ENCODE results near the gene RIOK3.
A peak's percentile ranks its signal among the peaks of the same experiment; 100 is the strongest.

Gene RIOK3

DNA sequence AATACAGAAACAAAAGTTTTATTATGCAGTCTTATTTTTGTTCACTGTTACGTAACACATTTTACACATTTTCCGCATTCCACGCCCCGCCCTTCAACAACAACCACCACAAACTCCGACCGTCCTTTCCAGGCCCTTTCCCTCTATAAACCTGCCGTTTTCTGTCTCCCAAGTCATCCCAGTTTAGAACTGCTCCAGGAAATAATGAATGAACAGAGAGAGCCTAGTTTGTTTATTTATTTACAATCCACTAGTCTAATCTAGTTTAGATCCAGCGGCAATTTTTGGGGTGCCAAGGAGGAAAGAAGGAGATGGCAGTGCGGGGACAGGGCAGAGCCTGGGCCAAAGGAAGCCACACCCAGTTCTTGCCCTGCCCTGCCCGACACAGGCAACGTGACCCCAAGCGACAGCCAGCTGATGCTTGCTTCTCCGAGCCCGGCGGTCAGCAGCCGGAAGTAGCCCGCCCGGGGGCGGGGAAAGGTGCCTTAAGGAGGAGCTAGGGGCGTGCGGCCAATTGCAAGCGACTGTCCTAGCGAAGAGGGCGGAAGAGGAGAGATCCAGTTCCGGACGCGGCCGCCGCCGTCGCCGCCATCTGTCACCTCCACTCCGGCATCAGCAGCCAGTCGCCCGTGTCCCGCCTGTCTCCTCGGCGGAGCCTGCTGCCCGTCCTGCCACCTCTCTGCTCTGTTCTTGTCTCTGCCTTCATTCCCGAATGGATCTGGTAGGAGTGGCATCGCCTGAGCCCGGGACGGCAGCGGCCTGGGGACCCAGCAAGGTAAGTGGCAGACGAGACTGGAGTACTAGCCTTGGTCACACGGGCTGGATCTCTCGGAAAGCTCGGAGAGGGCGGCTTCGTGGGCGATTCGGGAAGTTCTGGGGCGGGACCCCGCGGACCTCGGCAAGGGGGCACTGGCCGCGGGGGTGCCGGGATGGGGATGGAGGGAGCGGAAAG lies at the start of gene RIOK3:
Gene RIOK3 (plus strand): TSS at position 560 of the 952 bp plus-strand sequence. CDS start 153 bp downstream, at position 713.
- H3K4me3 ChIP-seq (ENCODE audit: low read length): peak within 1 kb of the TSS; percentile 100
- DNase-seq (ENCODE audit: low read depth): peak; percentile 89
- TF ChIP-seq, protein P1, sequence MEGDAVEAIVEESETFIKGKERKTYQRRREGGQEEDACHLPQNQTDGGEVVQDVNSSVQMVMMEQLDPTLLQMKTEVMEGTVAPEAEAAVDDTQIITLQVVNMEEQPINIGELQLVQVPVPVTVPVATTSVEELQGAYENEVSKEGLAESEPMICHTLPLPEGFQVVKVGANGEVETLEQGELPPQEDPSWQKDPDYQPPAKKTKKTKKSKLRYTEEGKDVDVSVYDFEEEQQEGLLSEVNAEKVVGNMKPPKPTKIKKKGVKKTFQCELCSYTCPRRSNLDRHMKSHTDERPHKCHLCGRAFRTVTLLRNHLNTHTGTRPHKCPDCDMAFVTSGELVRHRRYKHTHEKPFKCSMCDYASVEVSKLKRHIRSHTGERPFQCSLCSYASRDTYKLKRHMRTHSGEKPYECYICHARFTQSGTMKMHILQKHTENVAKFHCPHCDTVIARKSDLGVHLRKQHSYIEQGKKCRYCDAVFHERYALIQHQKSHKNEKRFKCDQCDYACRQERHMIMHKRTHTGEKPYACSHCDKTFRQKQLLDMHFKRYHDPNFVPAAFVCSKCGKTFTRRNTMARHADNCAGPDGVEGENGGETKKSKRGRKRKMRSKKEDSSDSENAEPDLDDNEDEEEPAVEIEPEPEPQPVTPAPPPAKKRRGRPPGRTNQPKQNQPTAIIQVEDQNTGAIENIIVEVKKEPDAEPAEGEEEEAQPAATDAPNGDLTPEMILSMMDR (conservative IDR thresholded peaks at IDR 0.05; ENCODE audit: low read depth, low read length): no peak

DNA sequence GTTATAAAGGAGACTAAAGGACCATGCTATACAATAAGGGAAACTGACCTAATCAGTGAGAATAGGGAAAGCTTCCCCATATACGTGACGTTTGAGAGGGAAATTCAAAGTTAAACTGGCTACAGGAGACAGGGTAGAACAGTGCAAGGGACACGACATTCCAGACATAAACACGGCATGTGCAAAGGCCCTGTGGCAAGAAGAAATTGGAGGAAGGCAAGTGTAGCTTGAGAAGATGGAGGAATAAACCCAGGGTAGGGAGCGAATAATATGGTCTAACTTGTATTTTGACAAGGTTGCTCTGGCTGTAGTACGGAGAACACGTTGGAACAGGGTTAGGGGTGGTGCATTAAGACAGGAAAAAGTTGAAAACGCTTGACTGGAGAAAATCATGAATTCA lies 49.8 kb upstream of the RIOK3 start:
- TF ChIP-seq, protein P1 (conservative IDR thresholded peaks at IDR 0.05; ENCODE audit: low read depth, low read length): no peak
- no peak overlapping the region for H3K4me3 ChIP-seq (ENCODE audit: low read length)
- DNase-seq (ENCODE audit: low read depth): no peak

- H3K4me3 ChIP-seq (ENCODE audit: low read length): no peak overlapping the region
- DNase-seq (ENCODE audit: low read depth): no peak
- TF ChIP-seq, protein P1 (conservative IDR thresholded peaks at IDR 0.05; ENCODE audit: low read depth, low read length): no peak
Measured at GRCh38 chr18:23405636-23406035, 47.5 kb upstream of the RIOK3 start.

DNA sequence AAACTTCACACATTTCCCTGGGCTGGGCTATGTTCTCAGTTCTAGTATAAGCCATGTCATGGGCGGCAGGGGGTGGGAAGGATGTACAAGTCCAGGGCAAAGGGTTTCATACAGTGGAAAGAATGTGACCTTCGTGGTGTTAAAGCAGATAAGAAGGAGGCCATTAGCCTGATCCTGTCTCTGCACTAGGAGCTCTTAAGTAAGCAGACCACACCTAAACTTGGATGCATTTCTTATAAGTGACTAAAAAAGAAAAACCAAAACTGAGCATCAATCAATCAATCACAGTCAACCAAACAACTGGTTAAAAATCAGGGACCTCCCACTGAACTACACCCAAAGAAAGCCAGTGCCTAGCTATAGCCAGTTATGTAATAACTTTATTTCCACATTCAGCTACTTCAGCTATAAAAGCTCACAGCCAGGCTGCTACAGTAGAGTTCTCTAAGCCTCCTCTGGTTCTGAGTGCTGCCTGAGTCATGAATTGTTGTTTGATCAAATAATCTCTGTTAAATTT lies 46.8 kb upstream of the RIOK3 start:
- peak; percentile 17 for DNase-seq (ENCODE audit: low read depth)
- TF ChIP-seq, protein P1 (conservative IDR thresholded peaks at IDR 0.05; ENCODE audit: low read depth, low read length): no peak
- no peak overlapping the region for H3K4me3 ChIP-seq (ENCODE audit: low read length)

DNA sequence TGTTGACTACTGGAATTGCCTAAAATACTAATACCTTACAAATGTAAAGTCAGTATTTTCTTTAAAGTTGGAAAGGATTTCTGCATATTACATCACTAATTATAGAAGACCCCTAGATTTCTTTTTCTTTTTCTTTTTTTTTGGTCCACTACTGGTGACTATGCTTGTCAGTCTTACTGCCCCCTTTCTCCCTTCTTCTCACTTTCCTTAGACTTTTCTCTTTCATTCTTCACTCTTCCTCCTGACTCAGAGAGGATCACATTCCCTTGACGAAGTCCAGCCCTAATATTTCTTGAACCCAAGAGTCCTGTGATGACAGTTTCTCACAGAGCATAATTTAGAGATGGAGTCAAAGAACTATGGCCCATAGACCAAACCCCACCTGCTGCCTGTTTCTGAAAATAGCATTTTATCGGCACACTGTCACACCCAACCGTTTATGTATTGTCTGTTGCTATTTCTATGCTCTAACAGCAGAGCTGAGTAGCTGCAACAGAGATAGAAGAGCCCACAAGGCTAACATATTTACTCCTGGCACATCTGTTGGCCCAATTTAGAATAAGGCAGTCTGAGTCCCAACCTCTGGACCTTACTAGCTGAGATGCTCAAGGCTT lies 40.6 kb upstream of the RIOK3 start:
- no peak overlapping the region for H3K4me3 ChIP-seq (ENCODE audit: low read length)
- TF ChIP-seq, protein P1 (conservative IDR thresholded peaks at IDR 0.05; ENCODE audit: low read depth, low read length): no peak
- no peak for DNase-seq (ENCODE audit: low read depth)

- DNase-seq (ENCODE audit: low read depth): no peak
- TF ChIP-seq, protein P1 (conservative IDR thresholded peaks at IDR 0.05; ENCODE audit: low read depth, low read length): no peak
- no peak overlapping the region for H3K4me3 ChIP-seq (ENCODE audit: low read length)
Measured at GRCh38 chr18:23415515-23415914, 37.6 kb upstream of the RIOK3 start.

Data from retinal pigment epithelial cell (primary cell).